KMS-11 (cell line): ENCODE data around the gene MVK.

Experiments used
- H2AFZ ChIP-seq: fragments of 200-600 bp; sonication (generic); 2 replicates; pipeline ENCODE4 v1.6.1; 2016; ENCODE audit warnings: antibody characterized with exemption, mixed run types, low read depth
- H3K27ac ChIP-seq: fragments of 200-600 bp; sonication (generic); 2 replicates; pipeline ENCODE4 v1.6.1; 2016; ENCODE audit warnings: mild to moderate bottlenecking, mixed run types
- H3K27me3 ChIP-seq: fragments of 200-600 bp; sonication (generic); 2 replicates; pipeline ENCODE4 v1.6.1; 2017; ENCODE audit warnings: mild to moderate bottlenecking, low read depth, mixed run types, moderate library complexity; ENCODE audit not compliant: insufficient read depth
- H3K36me3 ChIP-seq: fragments of 200-600 bp; sonication (generic); 2 replicates; pipeline ENCODE4 v1.6.1; 2017; ENCODE audit warnings: mild to moderate bottlenecking, mixed run types; ENCODE audit not compliant: insufficient read depth
- H3K4me1 ChIP-seq: fragments of 200-600 bp; sonication (generic); 2 replicates; pipeline ENCODE4 v1.6.1; 2016; ENCODE audit warnings: mild to moderate bottlenecking, low read depth, mixed run types; ENCODE audit not compliant: poor library complexity, severe bottlenecking
- H3K4me2 ChIP-seq: fragments of 200-600 bp; sonication (generic); 2 replicates; pipeline ENCODE4 v1.7.0; 2016; ENCODE audit warnings: mild to moderate bottlenecking, mixed run types
- H3K4me3 ChIP-seq: fragments of 200-600 bp; sonication (generic); IDR thresholded peaks from 2 replicates; pipeline ENCODE4 v1.6.1; 2017; ENCODE audit warnings: low read depth, low read length, mixed read lengths; ENCODE audit not compliant: insufficient read depth
- H3K79me2 ChIP-seq: fragments of 200-600 bp; sonication (generic); 2 replicates; pipeline ENCODE4 v1.6.1; 2016; ENCODE audit warnings: low read depth, mixed run types; ENCODE audit not compliant: insufficient read depth
- H3K9ac ChIP-seq: fragments of 200-600 bp; sonication (generic); 2 replicates; pipeline ENCODE4 v1.6.1; 2016; ENCODE audit warnings: mild to moderate bottlenecking, mixed run types
- H4K20me1 ChIP-seq: fragments of 200-600 bp; sonication (generic); 2 replicates; pipeline ENCODE4 v1.6.1; 2016; ENCODE audit warnings: mild to moderate bottlenecking, mixed run types; ENCODE audit not compliant: insufficient read depth
- CTCF ChIP-seq: fragments of 200-600 bp; sonication (generic); conservative IDR thresholded peaks from 2 replicates; pipeline ENCODE4 v1.6.1; 2017; ENCODE audit warnings: low read depth, mild to moderate bottlenecking, antibody characterized with exemption, low read length, moderate library complexity, mixed read lengths

Gene MVK

GRCh38 chr12:109542014-109542413 lies 31.6 kb upstream of the MVK start:
- Histone ChIP-seq H3K4me2 (no peak overlapping the region), H3K27me3 (no peaks in the 10 kb centered on the region), H3K4me1 (no peaks in the 10 kb centered on the region), H3K4me3 (no peak overlapping the region), H4K20me1 (no peaks in the 10 kb centered on the region), H3K9ac (no peak overlapping the region), H3K36me3 (no peaks in the 10 kb centered on the region), H2AFZ (no peak overlapping the region), H3K79me2 (no peaks in the 10 kb centered on the region), H3K27ac (no peak overlapping the region)
- no peak for TF ChIP-seq CTCF

GRCh38 chr12:109542876-109543275 lies 30.7 kb upstream of the MVK start:
- H3K79me2 ChIP-seq, result no peaks in the 10 kb centered on the region
- no peaks in the 10 kb centered on the region for H3K4me1 ChIP-seq
- H3K36me3 ChIP-seq, result no peaks in the 10 kb centered on the region
- H3K27me3 ChIP-seq, result no peaks in the 10 kb centered on the region
- H4K20me1 ChIP-seq, result no peaks in the 10 kb centered on the region
- H3K4me2 ChIP-seq, result no peak overlapping the region
- no peak overlapping the region for H3K9ac ChIP-seq
- no peak overlapping the region for H3K4me3 ChIP-seq
- no peak overlapping the region for H2AFZ ChIP-seq
- H3K27ac ChIP-seq, result no peak overlapping the region
- no peak for TF ChIP-seq CTCF

- no peak overlapping the region for H3K27ac ChIP-seq
- H3K4me3 ChIP-seq, result no peak overlapping the region
- H3K36me3 ChIP-seq, result no peaks in the 10 kb centered on the region
- H3K4me1 ChIP-seq, result no peaks in the 10 kb centered on the region
- no peaks in the 10 kb centered on the region for H4K20me1 ChIP-seq
- H3K79me2 ChIP-seq, result no peaks in the 10 kb centered on the region
- no peak for TF ChIP-seq CTCF
- H3K4me2 ChIP-seq, result no peak overlapping the region
- no peak overlapping the region for H2AFZ ChIP-seq
- H3K27me3 ChIP-seq, result no peaks in the 10 kb centered on the region
- no peak overlapping the region for H3K9ac ChIP-seq
These were observed 28.6 kb upstream of the MVK start for GRCh38 chr12:109544955-109545531.

GRCh38 chr12:109545826-109546225 lies 27.8 kb upstream of the MVK start:
- no peak for TF ChIP-seq CTCF
- no peaks in the 10 kb centered on the region for H3K36me3 ChIP-seq
- no peak overlapping the region for H3K9ac ChIP-seq
- H2AFZ ChIP-seq, result no peak overlapping the region
- H3K27ac ChIP-seq, result no peak overlapping the region
- H4K20me1 ChIP-seq, result no peaks in the 10 kb centered on the region
- no peaks in the 10 kb centered on the region for H3K4me1 ChIP-seq
- H3K27me3 ChIP-seq, result no peaks in the 10 kb centered on the region
- H3K79me2 ChIP-seq, result no peaks in the 10 kb centered on the region
- no peak overlapping the region for H3K4me2 ChIP-seq
- H3K4me3 ChIP-seq, result no peak overlapping the region
